Endometrium (tissue), 2 donors: ENCODE data around the gene PLBD1.

Experiments used
- FAIRE-seq: peaks from 2 replicates; lab custom pipeline; 2012; peaks lifted over from hg19 to GRCh38; lab: Jason Lieb, UNC
- donor health status: control.
- donor health status: control.

The PLBD1 gene

GRCh38 chr12:14564336-14564959, 3.2 kb downstream of the PLBD1 start:
- no peak for FAIRE-seq

DNA sequence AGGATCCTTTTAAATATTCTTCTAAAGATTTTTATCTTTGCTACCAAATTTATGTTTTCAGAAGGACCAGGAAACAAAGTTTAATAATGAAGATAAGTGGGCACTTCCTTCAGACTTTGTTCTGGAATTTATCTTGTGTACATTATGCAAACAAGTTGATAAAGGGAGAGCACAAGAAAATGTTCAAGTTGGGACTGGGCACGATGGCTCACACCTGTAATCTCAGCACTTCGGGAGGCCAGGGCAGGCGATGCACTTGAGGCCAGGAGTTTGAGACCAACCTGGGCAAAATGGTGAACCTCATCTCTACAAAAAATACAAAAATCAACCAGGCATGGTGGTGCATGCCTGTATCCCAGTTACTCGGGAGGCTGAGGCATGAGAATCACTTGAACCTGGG, 4.6 kb downstream of the PLBD1 start:
- FAIRE-seq, result no peak

- FAIRE-seq, result no peak
These were observed 5.4 kb downstream of the PLBD1 start for GRCh38 chr12:14562279-14562678.

DNA sequence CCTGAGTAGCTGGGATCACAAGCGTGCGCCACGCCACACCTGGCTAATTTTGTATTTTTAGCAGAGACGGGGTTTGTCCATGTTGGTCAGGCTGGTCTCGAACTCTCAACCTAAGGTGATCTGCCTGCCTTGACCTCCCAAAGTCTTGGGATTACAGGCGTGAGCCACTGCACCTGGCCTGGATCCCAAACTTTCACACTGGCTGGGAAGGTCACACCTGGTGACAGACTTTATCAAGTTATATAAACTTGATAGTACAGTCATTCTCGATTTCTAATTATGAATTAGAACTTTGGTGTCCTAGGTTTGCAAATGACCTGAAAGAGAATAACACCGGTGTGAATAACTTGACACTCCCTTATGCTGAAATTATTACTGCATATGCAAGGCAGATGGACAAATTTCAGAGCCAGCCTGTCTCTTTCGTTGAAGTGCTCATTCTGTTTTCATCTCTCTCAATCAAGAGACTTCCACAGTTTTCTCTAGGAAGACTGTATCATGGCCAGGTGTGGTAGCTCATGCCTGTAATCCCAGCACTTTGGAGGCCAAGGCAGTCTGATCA, 5.9 kb downstream of the PLBD1 start:
- FAIRE-seq, result no peak

DNA sequence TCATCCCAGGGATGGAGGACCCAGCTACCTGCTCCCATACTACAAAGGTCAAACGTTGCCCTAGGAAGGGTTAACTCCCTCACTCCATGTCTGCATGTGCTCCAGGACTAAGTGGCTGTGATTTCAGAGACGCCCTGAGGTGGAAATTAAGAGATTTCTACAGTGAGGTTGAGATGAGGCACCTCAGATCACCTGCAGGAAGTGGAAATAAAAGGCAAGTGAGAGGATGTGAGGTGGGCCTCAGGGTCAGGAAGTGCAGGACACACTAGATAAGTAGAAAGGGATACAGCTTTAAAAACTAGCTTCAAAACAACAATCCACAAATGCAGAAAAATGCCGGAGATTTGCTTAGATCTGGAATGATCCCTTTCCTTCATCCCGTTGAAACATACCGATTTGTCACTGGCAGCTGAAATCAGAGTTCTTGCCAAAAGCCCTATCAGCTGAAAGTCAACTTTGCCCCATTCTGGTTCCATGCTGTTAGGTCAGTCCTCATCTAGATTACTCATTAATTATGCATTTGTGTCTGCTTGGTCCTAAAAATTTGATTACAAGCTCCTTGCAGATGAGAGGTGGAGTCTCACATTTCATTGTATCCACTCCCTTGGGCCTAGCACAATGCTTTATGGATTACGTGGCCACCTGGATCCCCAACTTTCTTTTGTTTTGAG, 6.6 kb downstream of the PLBD1 start:
- FAIRE-seq, result no peak

GRCh38 chr12:14558473-14558959, 9.2 kb downstream of the PLBD1 start:
- FAIRE-seq, result no peak

- FAIRE-seq, result no peak
These were observed 9.7 kb downstream of the PLBD1 start for GRCh38 chr12:14557966-14558365.

DNA sequence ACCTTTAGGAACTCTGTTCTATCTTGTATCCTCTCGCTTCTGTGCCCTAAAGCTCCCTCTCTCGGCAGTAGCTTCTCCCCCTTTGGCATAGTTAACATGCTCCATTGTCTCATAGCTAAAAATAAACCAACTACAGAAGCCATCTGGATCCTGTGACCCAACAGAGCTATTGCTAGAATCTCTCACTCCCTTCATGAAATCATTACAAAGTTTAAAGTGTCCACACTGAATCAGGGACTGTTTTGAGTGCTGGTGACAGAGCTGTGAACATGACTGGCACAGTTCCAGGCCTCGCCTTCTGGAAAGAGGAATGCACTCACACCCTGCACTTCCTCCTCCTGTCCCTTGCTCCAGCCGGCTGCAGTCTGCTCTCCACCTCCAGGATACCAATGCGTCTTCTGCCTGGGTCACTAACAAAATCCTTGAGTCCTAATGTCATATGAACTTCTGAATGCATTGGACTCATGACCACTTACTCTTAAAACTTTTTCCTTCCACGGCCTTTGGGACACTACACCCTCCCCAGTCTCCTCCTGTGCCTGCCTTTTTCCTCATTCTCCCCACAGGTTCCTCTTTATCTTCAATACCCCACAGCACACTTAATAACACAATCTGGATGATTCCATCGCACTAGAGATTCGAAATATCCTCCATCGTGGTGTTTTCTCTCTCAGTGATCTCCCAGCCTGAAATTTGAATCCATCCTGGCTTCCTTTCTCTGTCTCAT, 13.2 kb downstream of the PLBD1 start:
- no peak for FAIRE-seq

DNA sequence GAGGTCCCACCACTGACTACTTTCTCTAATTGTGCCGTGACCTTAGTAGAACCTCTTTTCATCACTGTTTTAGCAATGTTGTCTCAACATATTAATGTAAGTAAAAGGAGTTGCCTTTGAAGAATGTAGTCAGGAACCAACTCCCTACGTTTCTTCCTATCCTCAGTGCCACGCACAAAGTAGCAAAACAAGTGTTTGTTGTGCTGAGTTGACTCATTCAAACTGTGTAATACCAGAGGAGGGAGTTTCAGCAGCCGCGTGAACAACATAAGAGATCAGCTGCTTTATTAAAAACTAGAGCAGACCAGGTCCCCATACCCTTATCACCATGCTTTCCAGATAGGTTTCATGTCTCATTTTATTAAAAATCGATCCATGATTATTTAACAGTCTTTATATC, 19.1 kb downstream of the PLBD1 start:
- no peak for FAIRE-seq

DNA sequence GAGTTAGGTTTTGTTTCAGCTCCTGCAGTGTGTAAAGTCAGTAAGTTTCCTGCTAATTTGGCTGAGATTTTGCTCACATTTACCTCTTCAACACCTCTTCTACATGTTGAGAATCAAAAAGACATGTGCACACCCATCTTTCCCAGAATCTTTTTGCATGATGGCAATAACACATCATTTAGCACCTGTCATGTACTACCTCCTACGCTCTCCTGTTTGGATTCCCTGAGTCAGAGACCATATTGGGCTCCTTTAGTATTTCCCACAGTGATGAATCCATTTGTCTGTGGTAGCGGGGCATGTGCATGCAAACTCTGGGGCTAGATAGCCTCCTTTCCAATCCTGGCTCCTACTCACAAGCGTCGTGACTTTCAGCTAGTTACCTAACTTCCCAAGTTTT, 20.1 kb downstream of the PLBD1 start:
- no peak for FAIRE-seq

- no peak for FAIRE-seq
These were observed 22.2 kb downstream of the PLBD1 start for GRCh38 chr12:14545144-14546124.

GRCh38 chr12:14540801-14541462, 26.8 kb downstream of the PLBD1 start:
- FAIRE-seq, result no peak

GRCh38 chr12:14537088-14537487, 30.6 kb downstream of the PLBD1 start:
- FAIRE-seq, result no peak

DNA sequence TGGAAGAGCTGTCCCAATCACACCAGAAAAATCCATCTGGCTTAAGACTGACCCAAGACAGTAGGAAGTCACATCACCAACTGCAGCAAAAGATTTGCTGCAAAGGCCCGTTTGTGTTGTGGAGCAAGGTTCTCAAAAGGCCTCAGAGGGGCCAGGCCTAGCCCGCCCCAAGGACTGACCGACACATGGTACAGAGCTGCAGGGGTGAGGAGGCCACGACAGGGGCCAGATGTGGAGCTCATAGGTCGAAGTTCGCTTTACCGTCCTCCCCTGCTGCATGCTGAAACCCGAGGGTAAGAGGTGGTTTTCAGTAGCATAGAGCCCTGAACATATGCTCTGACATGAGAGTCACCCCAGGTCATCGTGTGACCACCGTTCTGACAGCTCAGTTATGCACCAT, 35.5 kb downstream of the PLBD1 start:
- FAIRE-seq, result no peak

GRCh38 chr12:14525964-14526363, 41.7 kb downstream of the PLBD1 start:
- no peak for FAIRE-seq

- no peak for FAIRE-seq
These were observed 45.9 kb downstream of the PLBD1 start for GRCh38 chr12:14521822-14522221.

- FAIRE-seq, result no peak
These were observed 52.7 kb downstream of the PLBD1 start for GRCh38 chr12:14514946-14515345.

GRCh38 chr12:14514154-14514842, 53.4 kb downstream of the PLBD1 start:
- peak; percentile 29 for FAIRE-seq

GRCh38 chr12:14510574-14510973, 57.1 kb downstream of the PLBD1 start:
- FAIRE-seq, result no peak
